DND-41 (cell line): Measurements from ENCODE around the gene MAST4.

Source experiments
- ATAC-seq: fragments of 200-7000 bp; cut with Tn5 transposase; 3 replicates; pipeline ENCODE4 v1.9.1; 2021; ENCODE audit warnings: low read depth; ENCODE audit not compliant: insufficient read depth
- DNase-seq: peaks from one replicate; pipeline ENCODE4 v3.0.0-alpha.2; 2020
- H2AFZ ChIP-seq: 2 replicates; pipeline ENCODE4 v1.6.0; 2012; ENCODE audit warnings: low read depth, low read length
- H3K27ac ChIP-seq: 2 replicates; pipeline ENCODE4 v1.5.1; 2012; ENCODE audit warnings: low read length, inconsistent platforms
- H3K27me3 ChIP-seq: fragments of 200-600 bp; sonication (generic); 2 replicates; pipeline ENCODE4 v1.6.0; 2012; ENCODE audit warnings: low read length, mild to moderate bottlenecking, inconsistent platforms; ENCODE audit not compliant: insufficient read depth, poor library complexity
- H3K36me3 ChIP-seq: 2 replicates; pipeline ENCODE4 v1.5.1; 2012; ENCODE audit warnings: low read length, inconsistent platforms; ENCODE audit not compliant: insufficient read depth
- H3K4me1 ChIP-seq: 2 replicates; pipeline ENCODE4 v1.5.1; 2012; ENCODE audit warnings: mild to moderate bottlenecking, low read length; ENCODE audit not compliant: insufficient read depth
- H3K4me2 ChIP-seq: 2 replicates; pipeline ENCODE4 v1.6.0; 2012; ENCODE audit warnings: mild to moderate bottlenecking, moderate library complexity, low read length, inconsistent platforms; ENCODE audit not compliant: insufficient read depth
- H3K4me3 ChIP-seq, 2 experiments: fragments of 200-600 bp in 1 of 2; shearing (Covaris generic) in 1 of 2; 2 replicates each; pipeline ENCODE4 v1.5.1; 2012 to 2016; ENCODE audit warnings: inconsistent platforms in 2 of 2, low read length in 2 of 2, mild to moderate bottlenecking in 2 of 2, low read depth in 1 of 2, moderate library complexity in 1 of 2
- H3K79me2 ChIP-seq: 2 replicates; pipeline ENCODE4 v1.6.0; 2012; ENCODE audit warnings: low read length, inconsistent platforms; ENCODE audit not compliant: insufficient read depth
- H3K9ac ChIP-seq: 2 replicates; pipeline ENCODE4 v1.6.0; 2012; ENCODE audit warnings: low read depth, mild to moderate bottlenecking, inconsistent platforms, low read length, moderate library complexity
- H3K9me3 ChIP-seq: 2 replicates; pipeline ENCODE4 v1.5.1; 2012; ENCODE audit warnings: low read length, moderate library complexity, mild to moderate bottlenecking, inconsistent platforms; ENCODE audit not compliant: insufficient read depth, severe bottlenecking
- H4K20me1 ChIP-seq: 2 replicates; pipeline ENCODE4 v1.6.0; 2012; ENCODE audit warnings: low read length; ENCODE audit not compliant: insufficient read depth
- EZH2 ChIP-seq: IDR thresholded peaks from 3 replicates; pipeline ENCODE4 v1.6.1; 2012; ENCODE audit warnings: borderline replicate concordance, low read depth, mild to moderate bottlenecking, moderate library complexity, low read length, inconsistent platforms; ENCODE audit not compliant: severe bottlenecking
- TF ChIP-seq, protein P1 (sequence below): IDR thresholded peaks from 2 replicates; pipeline ENCODE4 v1.5.1; 2012; ENCODE audit warnings: borderline replicate concordance, low read length, moderate library complexity, mild to moderate bottlenecking; ENCODE audit not compliant: poor library complexity, severe bottlenecking; ENCODE audit errors: extremely low read depth

Gene MAST4

DNA sequence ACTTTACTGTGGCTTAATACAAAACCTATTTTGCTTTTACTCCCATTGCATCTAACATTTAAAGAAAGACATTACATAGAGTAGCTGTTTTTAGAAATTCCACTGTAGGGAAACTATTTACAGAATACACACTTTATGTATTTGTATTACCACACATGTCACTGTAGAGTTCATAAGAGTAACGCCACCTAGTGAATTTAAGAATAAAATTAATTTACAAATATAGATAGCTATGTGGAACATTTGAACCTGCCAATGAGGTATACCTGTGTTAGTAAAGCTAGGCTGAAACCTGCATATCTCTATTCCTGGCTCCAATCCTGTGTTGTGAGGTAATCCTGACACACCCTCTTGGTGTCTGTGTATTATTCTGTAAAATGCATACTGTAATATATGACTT is 234.4 kb downstream of the MAST4 start:
- Histone ChIP-seq H4K20me1 (no peaks in the 10 kb centered on the region), H3K79me2 (no peaks in the 10 kb centered on the region), H3K4me1 (peaks cover 5% of the 10 kb centered on the region; the same call in 1 of the 2 replicates), H3K27ac (no peak overlapping the region), H3K36me3 (peaks cover 5% of the 10 kb centered on the region; the same call in 1 of the 2 replicates), H2AFZ (no peak overlapping the region), H3K9ac (no peak overlapping the region), H3K4me3 (no peak overlapping the region), H3K27me3 (no peaks in the 10 kb centered on the region), H3K4me2 (no peak overlapping the region), H3K9me3 (no peaks in the 10 kb centered on the region)
- DNase-seq (no peak), ATAC-seq (no peak; the same call in 2 of the 3 replicates)
- TF ChIP-seq, protein P1, sequence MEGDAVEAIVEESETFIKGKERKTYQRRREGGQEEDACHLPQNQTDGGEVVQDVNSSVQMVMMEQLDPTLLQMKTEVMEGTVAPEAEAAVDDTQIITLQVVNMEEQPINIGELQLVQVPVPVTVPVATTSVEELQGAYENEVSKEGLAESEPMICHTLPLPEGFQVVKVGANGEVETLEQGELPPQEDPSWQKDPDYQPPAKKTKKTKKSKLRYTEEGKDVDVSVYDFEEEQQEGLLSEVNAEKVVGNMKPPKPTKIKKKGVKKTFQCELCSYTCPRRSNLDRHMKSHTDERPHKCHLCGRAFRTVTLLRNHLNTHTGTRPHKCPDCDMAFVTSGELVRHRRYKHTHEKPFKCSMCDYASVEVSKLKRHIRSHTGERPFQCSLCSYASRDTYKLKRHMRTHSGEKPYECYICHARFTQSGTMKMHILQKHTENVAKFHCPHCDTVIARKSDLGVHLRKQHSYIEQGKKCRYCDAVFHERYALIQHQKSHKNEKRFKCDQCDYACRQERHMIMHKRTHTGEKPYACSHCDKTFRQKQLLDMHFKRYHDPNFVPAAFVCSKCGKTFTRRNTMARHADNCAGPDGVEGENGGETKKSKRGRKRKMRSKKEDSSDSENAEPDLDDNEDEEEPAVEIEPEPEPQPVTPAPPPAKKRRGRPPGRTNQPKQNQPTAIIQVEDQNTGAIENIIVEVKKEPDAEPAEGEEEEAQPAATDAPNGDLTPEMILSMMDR = peak; percentile 25
- no peak for TF ChIP-seq EZH2

DNA sequence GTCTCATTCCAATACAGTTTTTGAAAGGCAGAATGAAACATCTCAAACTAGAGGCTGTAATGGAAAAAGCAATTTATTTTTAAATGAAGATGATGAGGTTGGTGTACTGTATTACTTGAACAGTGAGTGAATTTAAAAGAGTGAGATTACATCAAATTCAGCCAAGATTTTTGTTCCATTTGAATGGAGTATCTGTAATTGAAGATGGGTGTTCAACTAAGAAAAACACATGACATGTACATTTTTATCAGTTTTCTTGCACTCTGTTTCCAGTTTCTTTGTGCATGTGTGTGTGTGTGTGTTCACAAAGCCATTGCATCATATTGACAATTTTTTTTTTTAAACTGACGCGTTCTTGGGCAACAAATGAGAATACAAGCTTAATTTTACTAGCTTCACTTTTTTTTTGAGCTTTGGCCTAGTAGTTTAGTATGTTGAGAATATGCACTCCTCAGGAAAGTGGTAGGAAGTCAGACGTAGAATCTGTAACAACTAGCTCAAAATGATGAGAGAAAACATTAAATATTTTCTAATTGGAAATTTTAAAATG is 243.5 kb downstream of the MAST4 start:
- Histone ChIP-seq H3K4me3 (no peak overlapping the region), H3K36me3 (peaks cover 4% of the 10 kb centered on the region; the same call in 1 of the 2 replicates), H3K9ac (no peak overlapping the region), H3K27me3 (no peaks in the 10 kb centered on the region), H3K4me2 (no peak overlapping the region), H3K27ac (no peak overlapping the region), H4K20me1 (no peaks in the 10 kb centered on the region), H3K79me2 (no peaks in the 10 kb centered on the region), H3K4me1 (peaks cover 6% of the 10 kb centered on the region; the same call in 1 of the 2 replicates), H2AFZ (no peak overlapping the region), H3K9me3 (no peaks in the 10 kb centered on the region)
- ATAC-seq (no peak), DNase-seq (no peak)
- no peak for TF ChIP-seq EZH2
- TF ChIP-seq, protein P1 = no peak

DNA sequence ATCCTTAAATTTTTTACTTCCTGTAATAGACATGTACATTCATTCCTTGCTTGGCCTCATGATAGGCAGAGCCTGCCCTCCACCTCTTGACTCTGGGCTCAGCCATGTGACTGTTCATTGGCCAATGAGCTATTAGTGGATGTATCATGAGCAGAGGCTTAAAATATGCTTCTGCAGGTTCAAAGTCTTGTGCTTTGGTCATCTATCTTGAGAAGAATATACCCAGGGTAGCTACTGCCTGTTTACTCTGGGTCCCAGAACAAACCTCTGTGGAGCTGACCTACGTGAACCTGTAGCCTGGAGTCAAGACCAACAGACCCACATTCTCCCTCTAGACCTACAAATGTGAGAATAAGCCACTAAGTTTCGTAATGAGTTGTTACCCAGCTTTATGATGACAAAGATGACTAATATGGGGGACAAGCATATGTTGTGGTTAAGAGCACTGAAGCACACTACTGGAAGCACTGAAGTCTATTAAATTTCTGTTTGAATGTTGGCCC is 244.4 kb downstream of the MAST4 start:
- Histone ChIP-seq H3K9me3 (no peaks in the 10 kb centered on the region), H3K36me3 (peaks cover 4% of the 10 kb centered on the region; the same call in 1 of the 2 replicates), H3K79me2 (no peaks in the 10 kb centered on the region), H3K9ac (no peak overlapping the region), H3K4me2 (no peak overlapping the region), H3K4me3 (no peak overlapping the region), H4K20me1 (no peaks in the 10 kb centered on the region), H2AFZ (no peak overlapping the region), H3K27ac (no peak overlapping the region), H3K4me1 (peaks cover 6% of the 10 kb centered on the region; the same call in 1 of the 2 replicates), H3K27me3 (no peaks in the 10 kb centered on the region)
- ATAC-seq = peak; percentile 63
- no peak for DNase-seq
- TF ChIP-seq, protein P1 = no peak
- no peak for TF ChIP-seq EZH2
